NCI-H774 (cell line): Measurements from ENCODE around the gene ADAMTS14.
"Not testable (repeated sequence)": the region's sequence is repeated elsewhere in the genome, so short reads cannot be mapped to it uniquely, and the experiment has no call there.

ENCODE experiments used
- DNase-seq: peaks from one replicate; lab custom pipeline; 2025; lab: John Stamatoyannopoulos, UW

ADAMTS14 gene

GRCh38 chr10:70672165-70673042 lies at the start of gene ADAMTS14:
Gene ADAMTS14 (plus strand): TSS chr10:70672506. CDS start chr10:70672803, 297 bp downstream.
- no peak for DNase-seq

- DNase-seq, result no peak
Measured at GRCh38 chr10:70622541-70622940, 49.8 kb upstream of the ADAMTS14 start.

GRCh38 chr10:70622981-70623844 lies 49.1 kb upstream of the ADAMTS14 start:
- no peak for DNase-seq

GRCh38 chr10:70626056-70626455 lies 46.2 kb upstream of the ADAMTS14 start:
- DNase-seq, result no peak

GRCh38 chr10:70629338-70629737 lies 43.0 kb upstream of the ADAMTS14 start:
- no peak for DNase-seq

GRCh38 chr10:70631735-70632134 lies 40.6 kb upstream of the ADAMTS14 start:
- DNase-seq, result not testable (repeated sequence)

- no peak for DNase-seq
Measured at GRCh38 chr10:70634011-70634410, 38.3 kb upstream of the ADAMTS14 start.

- not testable (repeated sequence) for DNase-seq
Measured at GRCh38 chr10:70634515-70634914, 37.8 kb upstream of the ADAMTS14 start.

GRCh38 chr10:70639640-70640383 lies 32.5 kb upstream of the ADAMTS14 start:
- DNase-seq, result not testable (repeated sequence)

GRCh38 chr10:70643272-70643671 lies 29.0 kb upstream of the ADAMTS14 start:
- not testable (repeated sequence) for DNase-seq

- DNase-seq, result not testable (repeated sequence)
Measured at GRCh38 chr10:70644959-70645358, 27.3 kb upstream of the ADAMTS14 start.

- DNase-seq, result no peak
Measured at GRCh38 chr10:70647086-70647485, 25.2 kb upstream of the ADAMTS14 start.

GRCh38 chr10:70648427-70648826 lies 23.9 kb upstream of the ADAMTS14 start:
- no peak for DNase-seq

- DNase-seq, result no peak
Measured at GRCh38 chr10:70649526-70649925, 22.8 kb upstream of the ADAMTS14 start.

GRCh38 chr10:70650104-70650503 lies 22.2 kb upstream of the ADAMTS14 start:
- DNase-seq, result no peak

- DNase-seq, result no peak
Measured at GRCh38 chr10:70650718-70651117, 21.6 kb upstream of the ADAMTS14 start.

GRCh38 chr10:70651661-70652060 lies 20.6 kb upstream of the ADAMTS14 start:
- no peak for DNase-seq

- DNase-seq, result no peak
Measured at GRCh38 chr10:70652761-70653657, 19.3 kb upstream of the ADAMTS14 start.

GRCh38 chr10:70655316-70655715 lies 17.0 kb upstream of the ADAMTS14 start:
- no peak for DNase-seq

GRCh38 chr10:70656489-70656888 lies 15.8 kb upstream of the ADAMTS14 start:
- no peak for DNase-seq

GRCh38 chr10:70657041-70657440 lies 15.3 kb upstream of the ADAMTS14 start:
- no peak for DNase-seq
